Natural killer cell (primary cell): ENCODE measurements around the gene GSS. TPM values are rescaled to one million over a fixed set of nuclear protein-coding genes. Genes with fewer than 3 reads are reported as not detected.

Source experiments
- ATAC-seq, 3 donors: fragments of 150-1000 bp in 2 of 3; fragments of 200-7000 bp in 1 of 3; cut with Tn5 transposase; 1 replicate in 1 of 3; 2 replicates in 2 of 3; pipeline ENCODE4 v1.10.0; 2021; ENCODE audit warnings: mild to moderate bottlenecking in 2 of 3, moderate library complexity in 2 of 3
- DNase-seq, 2 donors: peaks; one replicate each; pipeline versions ENCODE4 v3.0.0 to v3.0.0-alpha.2; 2013 to 2021; ENCODE audit warnings: mixed read lengths in 1 of 2
- H3K27ac ChIP-seq: one replicate; pipeline ENCODE4 v1.5.1; 2013; ENCODE audit warnings: mild to moderate bottlenecking, low read length
- H3K27me3 ChIP-seq: one replicate; pipeline ENCODE4 v1.6.1; 2013; ENCODE audit warnings: low read length; ENCODE audit not compliant: control insufficient read depth, insufficient read depth
- H3K36me3 ChIP-seq: one replicate; pipeline ENCODE4 v1.6.1; 2013; ENCODE audit warnings: low read length; ENCODE audit not compliant: control insufficient read depth, insufficient read depth
- H3K4me1 ChIP-seq: one replicate; pipeline ENCODE4 v1.6.1; 2013; ENCODE audit warnings: low read length; ENCODE audit not compliant: control insufficient read depth, insufficient read depth
- H3K4me3 ChIP-seq: one replicate; pipeline ENCODE4 v1.5.1; 2013; ENCODE audit warnings: low read length
- H3K9me3 ChIP-seq: one replicate; pipeline ENCODE4 v1.6.1; 2013; ENCODE audit warnings: low read length; ENCODE audit not compliant: control insufficient read depth, insufficient read depth
- H3K27ac Mint-ChIP-seq, 2 donors: one replicate each; pipeline ENCODE4 v1.8.0; 2022; ENCODE audit warnings: mild to moderate bottlenecking in 2 of 2, mixed read lengths in 2 of 2, moderate library complexity in 1 of 2
- H3K27me3 Mint-ChIP-seq, 2 donors: one replicate each; pipeline ENCODE4 v1.8.0; 2022; ENCODE audit warnings: low read depth in 2 of 2, mixed read lengths in 2 of 2
- H3K36me3 Mint-ChIP-seq: one replicate; pipeline ENCODE4 v1.8.0; 2022; ENCODE audit warnings: mixed read lengths
- H3K4me1 Mint-ChIP-seq, 2 donors: one replicate each; pipeline ENCODE4 v1.8.0; 2022; ENCODE audit warnings: mixed read lengths in 2 of 2
- H3K4me3 Mint-ChIP-seq: one replicate; pipeline ENCODE4 v1.8.0; 2022; ENCODE audit warnings: mild to moderate bottlenecking, moderate library complexity, mixed read lengths
- H3K9me3 Mint-ChIP-seq, 2 donors: one replicate each; pipeline ENCODE4 v1.8.0; 2022; ENCODE audit warnings: mixed read lengths in 2 of 2
- WGBS: methylation state at CpG from one replicate; pipeline ENCODE4 v1.1.7; 2013; ENCODE audit warnings: missing lambda C conversion rate; ENCODE audit not compliant: insufficient coverage; 5-methylcytosine and 5-hydroxymethylcytosine counted together
- intact Hi-C: fragments of 100-400 bp; cut with micrococcal nuclease; formaldehyde crosslinking; loops from one replicate; pipeline ENCODE4 v1.14.2; 2022
- total RNA-seq, 4 donors: library from RNA; stranded (reverse); fragments of 120-200 nt in 1 of 4; gene quantifications; one replicate each; pipeline versions ENCODE4 v1.2.3 to v1.2.4, GENCODE V29; 2013 to 2022
- TF ChIP-seq, protein P1 (sequence below): fragments of 200-600 bp; IDR thresholded peaks from one replicate; pipeline ENCODE4 v1.8.0; 2022; ENCODE audit warnings: antibody characterized with exemption

Gene GSS
- total RNA-seq, 3 donors from 2014 or later (not counting 1 experiment from before 2014, with no cell fraction given): 27.4 to 35.4 (median 30.3) TPM

DNA sequence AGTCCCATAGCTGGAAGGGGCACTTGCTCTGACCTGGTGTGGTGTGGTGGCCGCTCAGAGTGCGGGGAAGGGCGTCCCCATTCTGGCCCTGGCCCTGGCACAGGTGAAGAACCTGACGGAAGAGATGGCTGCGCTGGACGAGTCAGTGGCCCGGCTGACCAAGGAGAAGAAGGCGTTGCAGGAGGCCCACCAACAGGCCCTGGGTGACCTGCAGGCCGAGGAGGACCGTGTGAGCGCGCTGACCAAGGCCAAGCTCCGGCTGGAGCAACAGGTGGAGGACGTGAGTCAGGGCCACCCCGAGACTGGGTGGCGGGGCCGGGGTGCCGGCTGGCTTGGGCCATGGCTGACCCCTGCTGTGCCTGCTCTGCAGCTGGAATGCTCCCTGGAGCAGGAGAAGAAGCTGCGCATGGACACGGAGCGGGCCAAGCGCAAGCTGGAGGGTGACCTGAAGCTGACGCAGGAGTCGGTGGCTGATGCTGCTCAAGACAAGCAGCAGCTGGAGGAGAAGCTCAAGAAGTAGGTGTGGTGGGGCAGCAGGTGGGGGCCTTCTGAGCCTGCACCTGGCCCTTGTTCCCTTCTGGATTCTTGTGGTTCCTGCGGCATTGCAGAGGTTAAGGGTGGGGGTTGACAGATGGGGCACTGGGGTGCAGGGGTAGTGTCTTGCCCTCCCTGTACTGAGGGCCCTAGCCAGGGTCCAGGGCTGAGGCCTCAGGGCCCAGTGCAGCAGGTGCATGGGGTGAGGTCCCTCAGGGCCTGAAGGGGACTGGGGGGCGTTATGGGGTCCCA is 40.8 kb upstream of the GSS start:
- Mint-ChIP-seq H3K36me3 (no peaks in the 10 kb centered on the region), H3K9me3 (no peaks in the 10 kb centered on the region), H3K4me1 (peaks cover 9 to 10% of the 10 kb centered on the region in 2 donors), H3K27ac (no peak overlapping the region), H3K27me3 (no peaks in the 10 kb centered on the region), H3K4me3 (no peak overlapping the region)
- H3K27ac ChIP-seq: no peak overlapping the region
- no peak for ATAC-seq
- peaks cover 33% of the 10 kb centered on the region for H3K36me3 ChIP-seq
- no peaks in the 10 kb centered on the region for H3K27me3 ChIP-seq
- TF ChIP-seq, protein P1, sequence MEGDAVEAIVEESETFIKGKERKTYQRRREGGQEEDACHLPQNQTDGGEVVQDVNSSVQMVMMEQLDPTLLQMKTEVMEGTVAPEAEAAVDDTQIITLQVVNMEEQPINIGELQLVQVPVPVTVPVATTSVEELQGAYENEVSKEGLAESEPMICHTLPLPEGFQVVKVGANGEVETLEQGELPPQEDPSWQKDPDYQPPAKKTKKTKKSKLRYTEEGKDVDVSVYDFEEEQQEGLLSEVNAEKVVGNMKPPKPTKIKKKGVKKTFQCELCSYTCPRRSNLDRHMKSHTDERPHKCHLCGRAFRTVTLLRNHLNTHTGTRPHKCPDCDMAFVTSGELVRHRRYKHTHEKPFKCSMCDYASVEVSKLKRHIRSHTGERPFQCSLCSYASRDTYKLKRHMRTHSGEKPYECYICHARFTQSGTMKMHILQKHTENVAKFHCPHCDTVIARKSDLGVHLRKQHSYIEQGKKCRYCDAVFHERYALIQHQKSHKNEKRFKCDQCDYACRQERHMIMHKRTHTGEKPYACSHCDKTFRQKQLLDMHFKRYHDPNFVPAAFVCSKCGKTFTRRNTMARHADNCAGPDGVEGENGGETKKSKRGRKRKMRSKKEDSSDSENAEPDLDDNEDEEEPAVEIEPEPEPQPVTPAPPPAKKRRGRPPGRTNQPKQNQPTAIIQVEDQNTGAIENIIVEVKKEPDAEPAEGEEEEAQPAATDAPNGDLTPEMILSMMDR: no peak
- H3K9me3 ChIP-seq: no peaks in the 10 kb centered on the region
- H3K4me1 ChIP-seq: no peaks in the 10 kb centered on the region
- DNase-seq: no peak
- H3K4me3 ChIP-seq: no peak overlapping the region
- WGBS: 97% methylated on average over 26 of the region's 26 CpGs
- intact Hi-C loops: no loop called here

DNA sequence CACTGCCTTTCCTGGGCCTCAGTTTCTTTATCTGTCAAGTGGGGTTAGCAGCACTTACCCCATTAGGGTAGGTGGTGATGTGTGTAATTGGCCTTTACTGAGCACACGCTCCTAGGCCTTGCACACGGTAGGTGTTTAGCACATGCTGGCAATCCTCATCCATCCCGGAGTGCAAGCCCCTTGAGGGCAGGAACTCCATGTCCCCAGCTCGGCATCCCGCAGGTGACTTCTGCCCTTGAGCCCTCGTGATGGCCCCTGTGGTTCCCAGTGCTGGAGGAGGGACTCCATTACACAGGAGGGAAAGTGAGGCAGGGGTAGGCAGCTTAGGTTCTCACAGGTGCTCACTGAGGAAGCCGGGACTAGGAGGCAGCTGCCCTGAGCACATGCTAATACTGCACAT is 40.1 kb upstream of the GSS start:
- no peaks in the 10 kb centered on the region for H3K4me1 ChIP-seq
- Mint-ChIP-seq H3K36me3 (no peaks in the 10 kb centered on the region), H3K27me3 (no peaks in the 10 kb centered on the region), H3K4me3 (no peak overlapping the region), H3K4me1 (peaks cover 9 to 14% of the 10 kb centered on the region in 2 donors), H3K9me3 (no peaks in the 10 kb centered on the region), H3K27ac (no peak overlapping the region)
- intact Hi-C loops: no loop called here
- ATAC-seq (no peak), DNase-seq (no peak)
- H3K27ac ChIP-seq: no peak overlapping the region
- TF ChIP-seq, protein P1: no peak
- WGBS: 91% methylated on average over 7 of the region's 7 CpGs
- no peaks in the 10 kb centered on the region for H3K9me3 ChIP-seq
- H3K36me3 ChIP-seq: peaks cover 27% of the 10 kb centered on the region
- no peak overlapping the region for H3K4me3 ChIP-seq
- no peaks in the 10 kb centered on the region for H3K27me3 ChIP-seq

DNA sequence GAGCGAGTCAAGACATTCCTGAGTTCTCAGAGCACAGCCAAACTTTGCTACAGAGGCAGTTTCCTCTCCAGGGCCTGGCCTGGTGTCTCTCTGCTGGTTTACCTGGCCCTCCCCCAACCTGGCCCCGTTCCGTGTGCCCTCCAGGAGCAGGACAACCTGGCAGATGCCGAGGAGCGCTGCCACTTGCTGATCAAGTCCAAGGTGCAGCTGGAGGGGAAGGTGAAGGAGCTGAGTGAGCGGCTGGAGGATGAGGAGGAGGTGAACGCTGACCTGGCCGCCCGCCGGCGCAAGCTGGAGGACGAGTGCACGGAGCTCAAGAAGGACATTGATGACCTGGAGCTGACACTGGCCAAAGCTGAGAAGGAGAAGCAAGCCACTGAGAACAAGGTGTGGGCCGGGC is 39.6 kb upstream of the GSS start:
- DNase-seq: no peak
- Histone ChIP-seq H3K36me3 (peaks cover 27% of the 10 kb centered on the region), H3K4me1 (no peaks in the 10 kb centered on the region), H3K4me3 (no peak overlapping the region), H3K9me3 (no peaks in the 10 kb centered on the region), H3K27me3 (no peaks in the 10 kb centered on the region), H3K27ac (no peak overlapping the region)
- peaks cover 9 to 12% of the 10 kb centered on the region in 2 donors for H3K4me1 Mint-ChIP-seq
- no peak for ATAC-seq
- H3K4me3 Mint-ChIP-seq: no peak overlapping the region
- no peak overlapping the region for H3K27ac Mint-ChIP-seq
- no peaks in the 10 kb centered on the region for H3K9me3 Mint-ChIP-seq
- WGBS: 98% methylated on average over 14 of the region's 14 CpGs
- H3K36me3 Mint-ChIP-seq: no peaks in the 10 kb centered on the region
- H3K27me3 Mint-ChIP-seq: no peaks in the 10 kb centered on the region
- intact Hi-C loops: no loop called here
- TF ChIP-seq, protein P1: no peak
